Hepatocyte (in vitro differentiated cells): Measurements from ENCODE around the gene KRCC1. TPM values are rescaled to one million over a fixed set of nuclear protein-coding genes. Genes with fewer than 3 reads are reported as not detected.

Experiments used
- DNase-seq: peaks from one replicate; pipeline ENCODE4 v3.0.0-alpha.2; 2016; ENCODE audit warnings: low spot score
- H2AFZ ChIP-seq: fragments of 200-600 bp; sonication (generic); 2 replicates; pipeline ENCODE4 v1.6.0; 2016; ENCODE audit warnings: antibody characterized with exemption, mild to moderate bottlenecking
- H3K27ac ChIP-seq: fragments of 200-600 bp; sonication (generic); 2 replicates; pipeline ENCODE4 v1.5.1; 2016; ENCODE audit warnings: mild to moderate bottlenecking
- H3K27me3 ChIP-seq: fragments of 200-600 bp; sonication (generic); 2 replicates; pipeline ENCODE4 v1.6.1; 2016
- H3K36me3 ChIP-seq: fragments of 200-600 bp; sonication (generic); replicated peaks from 2 replicates; pipeline ENCODE4 v1.5.1; 2016; ENCODE audit warnings: low read depth; ENCODE audit not compliant: insufficient read depth
- H3K4me1 ChIP-seq: fragments of 200-600 bp; sonication (generic); 2 replicates; pipeline ENCODE4 v1.5.1; 2016; ENCODE audit warnings: mild to moderate bottlenecking, moderate library complexity; ENCODE audit not compliant: insufficient read depth
- H3K4me2 ChIP-seq: fragments of 200-600 bp; sonication (generic); 2 replicates; pipeline ENCODE4 v1.6.0; 2016
- H3K4me3 ChIP-seq: fragments of 200-600 bp; sonication (generic); 2 replicates; pipeline ENCODE4 v1.5.1; 2016; ENCODE audit warnings: mild to moderate bottlenecking
- H3K79me2 ChIP-seq: fragments of 200-600 bp; sonication (generic); 2 replicates; pipeline ENCODE4 v1.6.0; 2017; ENCODE audit warnings: mild to moderate bottlenecking
- H3K9me2 ChIP-seq: fragments of 200-600 bp; sonication (generic); replicated peaks from 2 replicates; pipeline ENCODE4 v1.6.0; 2017; ENCODE audit warnings: mild to moderate bottlenecking; ENCODE audit not compliant: insufficient read depth
- H3K9me3 ChIP-seq: fragments of 200-600 bp; sonication (generic); 2 replicates; pipeline ENCODE4 v1.5.1; 2016; ENCODE audit warnings: low read depth, mild to moderate bottlenecking
- H4K20me1 ChIP-seq: fragments of 200-600 bp; sonication (generic); 2 replicates; pipeline ENCODE4 v1.6.0; 2016; ENCODE audit warnings: mild to moderate bottlenecking; ENCODE audit not compliant: insufficient read depth, poor library complexity, severe bottlenecking
- CTCF ChIP-seq: fragments of 200-600 bp; sonication (generic); IDR thresholded peaks from 2 replicates; pipeline ENCODE4 v1.5.1; 2016; ENCODE audit warnings: antibody characterized with exemption, mild to moderate bottlenecking; ENCODE audit not compliant: poor library complexity
- EZH2 ChIP-seq: fragments of 200-600 bp; sonication (generic); IDR thresholded peaks from 2 replicates; pipeline ENCODE4 v1.6.1; 2016; ENCODE audit warnings: antibody characterized with exemption, mild to moderate bottlenecking, borderline replicate concordance
- EZH2phosphoT487 ChIP-seq: fragments of 200-600 bp; sonication (generic); IDR thresholded peaks from one replicate; pipeline ENCODE4 v1.6.1; 2018; ENCODE audit warnings: antibody characterized with exemption, mild to moderate bottlenecking, low read depth, moderate library complexity; ENCODE audit not compliant: unreplicated experiment, severe bottlenecking
- WGBS: methylation state at CpG from one replicate; pipeline ENCODE4 v1.1.6; 2016; ENCODE audit warnings: low lambda C conversion rate; ENCODE audit errors: missing lambda C conversion rate; 5-methylcytosine and 5-hydroxymethylcytosine counted together
- polyA plus RNA-seq: library from polyadenylated mRNA; unstranded; fragments of >200 nt; fragmentation: Nextera tagmentation; extraction: Ambion mirVana; gene quantifications from 2 replicates; pipeline ENCODE4 v1.2.1, GENCODE V29; 2016
- total RNA-seq: library from RNA; depleted of rRNA; stranded (reverse); fragments of >200 nt; gene quantifications from 2 replicates; pipeline ENCODE4 v1.2.3, GENCODE V29; 2014

KRCC1 gene
- total and polyA plus RNA-seq, 2 experiments from 2014 or later: 18.3 to 30.9 TPM

GRCh38 chr2:88070055-88070454, 14.5 kb upstream of the KRCC1 start:
- Histone ChIP-seq H3K79me2 (no peaks in the 10 kb centered on the region), H2AFZ (no peak overlapping the region), H3K36me3 (no peaks in the 10 kb centered on the region), H4K20me1 (no peaks in the 10 kb centered on the region), H3K9me3 (no peaks in the 10 kb centered on the region), H3K27me3 (no peaks in the 10 kb centered on the region), H3K27ac (no peak overlapping the region), H3K4me1 (no peaks in the 10 kb centered on the region), H3K4me2 (no peak overlapping the region), H3K9me2 (no peaks in the 10 kb centered on the region), H3K4me3 (no peak overlapping the region)
- DNase-seq: no peak
- TF ChIP-seq EZH2 (no peak), CTCF (no peak), EZH2phosphoT487 (no peak)
- 71% methylated on average over 1 of the region's 1 CpG for WGBS

- DNase-seq: no peak
- H3K4me1 ChIP-seq: no peaks in the 10 kb centered on the region
- H3K27ac ChIP-seq: no peak overlapping the region
- no peak overlapping the region for H3K4me3 ChIP-seq
- no peaks in the 10 kb centered on the region for H3K79me2 ChIP-seq
- H3K27me3 ChIP-seq: no peaks in the 10 kb centered on the region
- no peak overlapping the region for H2AFZ ChIP-seq
- TF ChIP-seq CTCF (no peak), EZH2 (no peak), EZH2phosphoT487 (no peak)
- no peak overlapping the region for H3K4me2 ChIP-seq
- no peaks in the 10 kb centered on the region for H3K9me3 ChIP-seq
- no peaks in the 10 kb centered on the region for H4K20me1 ChIP-seq
- no peaks in the 10 kb centered on the region for H3K36me3 ChIP-seq
- no peaks in the 10 kb centered on the region for H3K9me2 ChIP-seq
Measured at GRCh38 chr2:88069117-88069516, 13.5 kb upstream of the KRCC1 start.

GRCh38 chr2:88068044-88068443, 12.5 kb upstream of the KRCC1 start:
- 95% methylated on average over 2 of the region's 2 CpGs for WGBS
- Histone ChIP-seq H3K4me3 (no peak overlapping the region), H3K9me3 (no peaks in the 10 kb centered on the region), H3K4me2 (no peak overlapping the region), H3K79me2 (no peaks in the 10 kb centered on the region), H3K27me3 (no peaks in the 10 kb centered on the region), H3K27ac (no peak overlapping the region), H4K20me1 (no peaks in the 10 kb centered on the region), H3K9me2 (no peaks in the 10 kb centered on the region), H2AFZ (no peak overlapping the region), H3K4me1 (no peaks in the 10 kb centered on the region), H3K36me3 (no peaks in the 10 kb centered on the region)
- DNase-seq: no peak
- TF ChIP-seq CTCF: no peak
- TF ChIP-seq EZH2: no peak
- TF ChIP-seq EZH2phosphoT487: no peak

- no peaks in the 10 kb centered on the region for H3K27me3 ChIP-seq
- DNase-seq: no peak
- TF ChIP-seq CTCF: no peak
- TF ChIP-seq EZH2: no peak
- no peak for TF ChIP-seq EZH2phosphoT487
- no peak within 1 kb of the TSS for H2AFZ ChIP-seq
- WGBS: 73% methylated on average over 8 of the region's 8 CpGs
- H3K27ac ChIP-seq: no peak within 1 kb of the TSS
- no peaks in the 10 kb centered on the region for H3K4me1 ChIP-seq
- no peak within 1 kb of the TSS for H3K4me3 ChIP-seq
- H3K9me2 ChIP-seq: no peaks in the 10 kb centered on the region
- no peak within 1 kb of the TSS for H3K4me2 ChIP-seq
- no peaks in the 10 kb centered on the region for H3K79me2 ChIP-seq
- no peaks in the 10 kb centered on the region for H3K9me3 ChIP-seq
- no peaks in the 10 kb centered on the region for H4K20me1 ChIP-seq
- no peaks in the 10 kb centered on the region for H3K36me3 ChIP-seq
Measured at GRCh38 chr2:88067598-88067997, 12.0 kb upstream of the KRCC1 start, which contains the start of gene SMYD1. Gene SMYD1, plus strand, starts transcription at chr2:88067825. Its CDS starts 40 bp downstream, at chr2:88067865.
